CD4-positive, alpha-beta T cell treated with Interleukin-4 for 1 hour (primary cell): ENCODE results near the gene TRIM44.
"Not testable (repeated sequence)": the region's sequence is repeated elsewhere in the genome, so short reads cannot be mapped to it uniquely, and the experiment has no call there.

ENCODE experiments used
- DNase-seq, 2 donors: peaks; one replicate each; pipeline ENCODE4 v3.0.0-alpha.2; 2020 to 2022

Gene TRIM44

GRCh38 chr11:35675901-35676610 is 13.5 kb downstream of the TRIM44 start:
- DNase-seq = no peak

- DNase-seq = no peak
These were observed 14.0 kb downstream of the TRIM44 start for GRCh38 chr11:35676611-35676965.

GRCh38 chr11:35677904-35678303 is 15.3 kb downstream of the TRIM44 start:
- no peak for DNase-seq

- no peak for DNase-seq
These were observed 15.9 kb downstream of the TRIM44 start for GRCh38 chr11:35678471-35678870.

- no peak for DNase-seq
These were observed 16.4 kb downstream of the TRIM44 start for GRCh38 chr11:35678975-35679374.

- DNase-seq = no peak
These were observed 17.9 kb downstream of the TRIM44 start for GRCh38 chr11:35680506-35680905.

- no peak for DNase-seq
These were observed 18.7 kb downstream of the TRIM44 start for GRCh38 chr11:35681163-35681767.

- no peak for DNase-seq
These were observed 19.9 kb downstream of the TRIM44 start for GRCh38 chr11:35682230-35683173.

GRCh38 chr11:35683728-35684339 is 21.3 kb downstream of the TRIM44 start:
- no peak for DNase-seq

GRCh38 chr11:35688023-35688422 is 25.4 kb downstream of the TRIM44 start:
- no peak for DNase-seq

- DNase-seq = no peak
These were observed 26.8 kb downstream of the TRIM44 start for GRCh38 chr11:35689081-35689996.

GRCh38 chr11:35702126-35702525 is 39.6 kb downstream of the TRIM44 start:
- DNase-seq = no peak

GRCh38 chr11:35709376-35709775 is 46.8 kb downstream of the TRIM44 start:
- DNase-seq = no peak

GRCh38 chr11:35711173-35711910 is 48.8 kb downstream of the TRIM44 start:
- DNase-seq = no peak

- no peak for DNase-seq
These were observed 49.3 kb downstream of the TRIM44 start for GRCh38 chr11:35711924-35712323.

GRCh38 chr11:35712533-35712932 is 50.0 kb downstream of the TRIM44 start:
- DNase-seq = no peak

GRCh38 chr11:35714882-35715627 is 52.5 kb downstream of the TRIM44 start:
- DNase-seq = no peak

- DNase-seq = not testable (repeated sequence)
These were observed 53.1 kb downstream of the TRIM44 start for GRCh38 chr11:35715677-35716076.

GRCh38 chr11:35717043-35717442 is 54.5 kb downstream of the TRIM44 start:
- no peak for DNase-seq

GRCh38 chr11:35717520-35717919 is 54.9 kb downstream of the TRIM44 start:
- no peak for DNase-seq
